Measurements from ENCODE around the gene SNCA. TPM values are rescaled to one million over a fixed set of nuclear protein-coding genes. Genes with fewer than 3 reads are reported as not detected.

SNCA gene
- total RNA-seq, 1 donor from 2014 or later = 7.0 TPM

DNA sequence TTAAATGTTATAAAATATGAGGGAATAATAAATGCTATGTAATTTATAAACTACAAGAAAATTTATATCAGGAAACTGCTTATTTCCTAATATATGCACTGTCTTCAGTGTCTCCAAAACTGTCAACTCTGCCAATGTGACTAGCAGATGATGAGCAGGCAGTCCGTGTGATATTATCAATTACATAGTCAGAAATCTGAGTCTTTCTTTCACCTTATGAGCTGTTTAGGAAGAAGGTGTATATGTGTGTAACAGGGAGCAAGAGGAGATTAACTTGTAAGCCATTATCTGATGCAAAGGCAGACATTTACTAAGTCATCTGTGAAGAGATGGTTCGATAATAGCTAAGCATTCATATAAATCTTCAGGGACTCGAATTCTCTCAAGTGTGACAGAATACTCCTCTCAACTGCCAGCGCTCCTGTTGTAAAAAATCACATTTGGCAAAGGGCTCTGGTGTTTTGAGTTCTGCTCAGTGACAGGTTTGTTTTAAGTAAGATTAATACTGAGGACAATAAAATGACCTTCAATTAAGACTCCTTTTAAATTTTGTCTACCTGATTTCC is 79.7 kb downstream of the SNCA start:
- Histone ChIP-seq H3K4me1 (peaks cover 17% of the 10 kb centered on the region), H3K27me3 (ENCODE audit: low read depth) (no peaks in the 10 kb centered on the region), H3K4me3 (no peak overlapping the region), H3K9me3 (replicated peaks) (no peaks in the 10 kb centered on the region), H3K27ac (replicated peaks) (no peak overlapping the region), H3K36me3 (no peaks in the 10 kb centered on the region)
- DNase-seq = no peak
- TF ChIP-seq, protein P1, sequence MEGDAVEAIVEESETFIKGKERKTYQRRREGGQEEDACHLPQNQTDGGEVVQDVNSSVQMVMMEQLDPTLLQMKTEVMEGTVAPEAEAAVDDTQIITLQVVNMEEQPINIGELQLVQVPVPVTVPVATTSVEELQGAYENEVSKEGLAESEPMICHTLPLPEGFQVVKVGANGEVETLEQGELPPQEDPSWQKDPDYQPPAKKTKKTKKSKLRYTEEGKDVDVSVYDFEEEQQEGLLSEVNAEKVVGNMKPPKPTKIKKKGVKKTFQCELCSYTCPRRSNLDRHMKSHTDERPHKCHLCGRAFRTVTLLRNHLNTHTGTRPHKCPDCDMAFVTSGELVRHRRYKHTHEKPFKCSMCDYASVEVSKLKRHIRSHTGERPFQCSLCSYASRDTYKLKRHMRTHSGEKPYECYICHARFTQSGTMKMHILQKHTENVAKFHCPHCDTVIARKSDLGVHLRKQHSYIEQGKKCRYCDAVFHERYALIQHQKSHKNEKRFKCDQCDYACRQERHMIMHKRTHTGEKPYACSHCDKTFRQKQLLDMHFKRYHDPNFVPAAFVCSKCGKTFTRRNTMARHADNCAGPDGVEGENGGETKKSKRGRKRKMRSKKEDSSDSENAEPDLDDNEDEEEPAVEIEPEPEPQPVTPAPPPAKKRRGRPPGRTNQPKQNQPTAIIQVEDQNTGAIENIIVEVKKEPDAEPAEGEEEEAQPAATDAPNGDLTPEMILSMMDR (IDR thresholded peaks at IDR 0.05; ENCODE audit: borderline replicate concordance) = no peak
- intact Hi-C loops (cut with micrococcal nuclease) = no loop called here

DNA sequence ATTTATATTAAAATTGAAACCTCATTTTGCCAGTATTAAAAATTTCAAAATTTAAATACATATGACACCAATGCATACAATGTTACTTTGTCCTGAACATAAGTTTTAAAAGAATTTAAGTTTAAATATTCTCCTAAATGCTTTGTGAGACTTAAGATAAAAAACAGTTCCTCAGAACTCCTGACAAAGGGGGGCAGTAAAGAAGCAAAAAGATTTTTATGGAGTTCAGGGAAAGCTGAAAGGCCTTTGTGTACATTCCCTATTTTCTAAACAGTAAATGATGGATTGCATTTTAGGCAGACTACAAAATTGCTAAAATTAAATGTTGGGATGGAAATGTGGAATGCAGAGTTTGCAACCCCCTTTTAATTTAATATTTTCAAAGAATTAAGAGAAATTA is 81.7 kb downstream of the SNCA start:
- intact Hi-C loops (cut with micrococcal nuclease) = no loop called here
- Histone ChIP-seq H3K36me3 (no peaks in the 10 kb centered on the region), H3K4me1 (peaks cover 17% of the 10 kb centered on the region), H3K9me3 (replicated peaks) (no peaks in the 10 kb centered on the region), H3K4me3 (no peak overlapping the region), H3K27ac (replicated peaks) (no peak overlapping the region), H3K27me3 (ENCODE audit: low read depth) (no peaks in the 10 kb centered on the region)
- TF ChIP-seq, protein P1 (IDR thresholded peaks at IDR 0.05; ENCODE audit: borderline replicate concordance) = no peak
- DNase-seq = no peak

DNA sequence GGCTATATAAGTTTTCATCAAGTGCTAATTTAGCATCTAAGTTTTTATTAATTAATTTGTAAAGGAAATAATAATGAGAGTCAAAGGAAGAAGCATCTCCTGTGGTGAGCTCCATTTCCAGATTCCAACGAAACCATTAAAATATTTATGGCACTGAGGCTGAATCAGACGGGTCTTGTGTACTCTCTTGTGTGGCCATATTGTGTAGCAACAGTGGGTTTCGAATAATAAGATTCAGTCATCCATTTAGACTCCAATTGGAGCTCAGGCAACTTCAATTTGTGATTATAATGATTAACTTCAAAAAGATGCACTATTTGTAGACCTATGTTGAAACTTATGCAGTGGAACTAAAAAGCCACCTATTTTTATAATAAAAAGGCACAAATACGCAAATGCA is 82.4 kb downstream of the SNCA start:
- Histone ChIP-seq H3K27me3 (ENCODE audit: low read depth) (no peaks in the 10 kb centered on the region), H3K9me3 (replicated peaks) (no peaks in the 10 kb centered on the region), H3K4me1 (peaks cover 17% of the 10 kb centered on the region), H3K27ac (replicated peaks) (no peak overlapping the region), H3K36me3 (no peaks in the 10 kb centered on the region), H3K4me3 (no peak overlapping the region)
- TF ChIP-seq, protein P1 (IDR thresholded peaks at IDR 0.05; ENCODE audit: borderline replicate concordance) = no peak
- intact Hi-C loops (cut with micrococcal nuclease) = no loop called here
- no peak for DNase-seq

DNA sequence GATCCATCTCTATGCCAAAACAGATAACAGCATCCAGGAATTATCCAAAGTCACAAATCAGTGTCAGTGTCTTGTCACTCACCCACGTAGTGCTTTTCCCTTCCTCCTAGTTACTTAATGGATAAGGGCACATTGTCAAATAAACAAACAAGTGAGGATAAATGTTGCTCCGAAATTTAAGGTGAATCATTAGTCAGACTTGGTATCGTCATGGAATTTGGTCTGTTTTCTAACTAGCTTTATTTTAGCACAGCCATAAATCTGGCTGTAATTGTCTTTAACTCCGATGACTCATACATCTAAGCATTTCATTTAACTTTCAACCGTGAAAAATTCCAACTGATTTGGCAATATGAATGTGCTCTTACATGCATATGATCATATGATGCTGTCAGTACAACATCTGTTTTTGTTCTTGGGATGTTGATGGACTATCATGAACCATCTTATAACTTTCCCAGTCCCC is 83.3 kb downstream of the SNCA start:
- H3K9me3 ChIP-seq (replicated peaks) = no peaks in the 10 kb centered on the region
- H3K27me3 ChIP-seq (ENCODE audit: low read depth) = no peaks in the 10 kb centered on the region
- no peak for DNase-seq
- TF ChIP-seq, protein P1 (IDR thresholded peaks at IDR 0.05; ENCODE audit: borderline replicate concordance) = no peak
- H3K36me3 ChIP-seq = no peaks in the 10 kb centered on the region
- intact Hi-C loops (cut with micrococcal nuclease) = no loop called here
- no peak overlapping the region for H3K4me3 ChIP-seq
- H3K4me1 ChIP-seq = peaks cover 17% of the 10 kb centered on the region
- peak overlapping the region; percentile 17 for H3K27ac ChIP-seq (replicated peaks)

DNA sequence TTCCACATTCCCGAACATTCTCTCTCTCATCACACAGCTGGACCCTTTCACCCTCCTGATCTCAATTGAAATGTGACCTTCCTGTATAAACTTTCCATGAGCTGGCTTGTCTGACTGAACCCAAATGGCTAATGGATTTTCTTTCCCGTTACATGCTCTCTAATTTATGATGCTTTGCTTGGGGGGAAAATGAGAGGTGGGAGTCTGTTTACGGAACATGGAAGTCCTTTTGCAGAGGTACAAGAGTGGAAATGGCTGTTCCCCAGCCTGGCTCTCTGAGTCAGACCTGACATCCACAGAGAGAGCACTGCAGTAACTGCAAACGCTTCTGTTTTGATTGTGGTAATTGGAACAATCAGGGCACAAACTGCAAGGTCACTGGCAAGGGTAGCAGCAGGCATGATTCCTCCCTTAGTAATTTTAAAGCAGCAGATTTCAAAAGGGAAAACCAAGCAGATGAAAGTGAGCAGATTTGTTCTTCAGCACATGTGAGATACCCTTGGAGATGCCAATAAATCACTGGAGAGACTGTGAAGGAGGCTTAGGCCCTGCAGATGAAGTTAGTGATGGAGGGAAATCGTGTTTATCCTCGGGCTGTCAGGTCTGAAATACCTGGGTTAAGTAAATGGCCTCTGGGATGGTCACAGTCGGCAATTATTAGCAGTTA is 83.9 kb downstream of the SNCA start:
- TF ChIP-seq, protein P1 (IDR thresholded peaks at IDR 0.05; ENCODE audit: borderline replicate concordance) = no peak
- no peaks in the 10 kb centered on the region for H3K36me3 ChIP-seq
- DNase-seq = no peak
- H3K9me3 ChIP-seq (replicated peaks) = no peaks in the 10 kb centered on the region
- H3K4me1 ChIP-seq = peaks cover 17% of the 10 kb centered on the region
- no peaks in the 10 kb centered on the region for H3K27me3 ChIP-seq (ENCODE audit: low read depth)
- intact Hi-C loops (cut with micrococcal nuclease) = no loop called here
- H3K4me3 ChIP-seq = no peak overlapping the region
- H3K27ac ChIP-seq (replicated peaks) = peak overlapping the region; percentile 17
